ENCODE results near the gene TNF. TPM values are rescaled to one million over a fixed set of nuclear protein-coding genes. Genes with fewer than 3 reads are reported as not detected.

TNF gene
- polyA plus RNA-seq, 3 donors, result 7.1 to 13.7 (median 9.6) TPM

DNA sequence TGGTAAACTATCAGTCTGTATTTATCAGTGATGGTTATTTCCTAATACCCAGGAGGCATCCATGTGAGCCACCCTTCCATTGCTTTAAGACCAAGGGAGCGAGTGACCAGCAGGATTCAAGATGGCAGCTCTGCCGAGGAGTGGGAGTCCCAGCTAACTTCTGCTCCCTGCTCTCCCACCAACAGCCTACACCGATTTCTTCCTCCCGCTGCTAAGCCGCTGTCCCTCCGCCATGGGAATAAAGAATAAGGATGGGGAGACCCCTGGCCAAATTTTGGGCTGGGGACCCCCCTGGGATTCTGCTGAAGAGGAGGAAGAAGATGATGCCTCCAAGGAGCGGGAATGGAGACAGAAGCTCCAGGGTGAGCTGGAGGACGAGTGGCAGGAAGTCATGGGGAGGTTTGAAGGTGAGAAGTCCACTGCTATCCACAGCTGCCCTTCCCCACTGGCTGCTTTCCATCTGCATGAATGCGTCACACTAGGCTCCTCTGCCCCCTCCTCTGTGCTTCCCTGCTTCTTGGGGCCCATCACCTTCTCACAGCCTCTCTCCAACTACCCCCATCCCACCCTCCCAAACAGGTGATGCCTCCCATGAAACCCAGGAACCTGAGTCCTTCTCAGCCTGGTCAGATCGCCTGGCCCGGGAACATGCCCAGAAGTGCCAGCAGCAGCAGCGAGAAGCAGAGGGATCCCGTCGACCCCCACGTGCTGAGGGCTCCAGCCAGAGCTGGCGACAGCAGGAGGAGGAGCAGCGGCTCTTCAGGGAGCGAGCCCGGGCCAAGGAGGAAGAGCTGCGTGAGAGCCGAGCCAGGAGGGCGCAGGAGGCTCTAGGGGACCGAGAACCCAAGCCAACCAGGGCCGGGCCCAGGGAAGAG lies 17.7 kb upstream of the TNF start:
- 23% methylated on average over 17 of the region's 24 CpGs for WGBS (ENCODE audit: insufficient coverage)
- DNase-seq, result peak in 2 of 3 donors; percentile 29 to 49
- intact Hi-C loops (cut with micrococcal nuclease), result loop anchor here in 1 of 2 donors (2.0 kb wide), 1 partner anchor 29 kb away; the partner anchor contains the start of gene LST1

DNA sequence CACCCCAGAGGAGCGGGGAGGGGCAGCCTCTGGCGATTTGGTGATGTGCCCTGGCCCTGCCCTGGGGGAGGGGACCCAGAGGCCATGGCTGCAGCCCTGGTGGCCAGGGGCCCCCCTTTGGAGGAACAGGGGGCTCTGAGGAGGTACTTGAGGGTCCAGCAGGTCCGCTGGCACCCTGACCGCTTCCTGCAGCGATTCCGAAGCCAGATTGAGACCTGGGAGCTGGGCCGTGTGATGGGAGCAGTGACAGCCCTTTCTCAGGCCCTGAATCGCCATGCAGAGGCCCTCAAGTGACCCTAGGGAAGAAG lies 17.1 kb upstream of the TNF start:
- H3K4me1 ChIP-seq (ENCODE audit: control insufficient read depth in 1 of 2, insufficient read depth in 2 of 2, low read length in 2 of 2), result peaks cover 76% of the 10 kb centered on the region in 2 donors
- Mint-ChIP-seq H3K27me3 (ENCODE audit: low read depth in 3 of 3) (peaks cover 0 to 2% (median 0%) of the 10 kb centered on the region in 3 donors), H3K4me1 (peaks cover 73% of the 10 kb centered on the region), H3K9me3 (no peaks in the 10 kb centered on the region), H3K36me3 (peaks cover 15 to 31% of the 10 kb centered on the region in 2 donors), H3K4me3 (peak overlapping the region; percentile 79 to 81), H3K27ac (peak overlapping the region; percentile 91 to 98 (median 94))
- no peaks in the 10 kb centered on the region for H4K20me1 ChIP-seq (ENCODE audit: insufficient read depth, low read length)
- 67% methylated on average over 7 of the region's 8 CpGs for WGBS (ENCODE audit: insufficient coverage)
- H3K9ac ChIP-seq (ENCODE audit: insufficient read depth, low read length, poor library complexity, severe bottlenecking), result peak overlapping the region; percentile 75
- H3K4me3 ChIP-seq (replicated peaks in 1 of 3; ENCODE audit: low read depth in 2 of 3, low read length in 3 of 3), result peak overlapping the region in 2 of 3 experiments; percentile 12 to 66
- H3K4me2 ChIP-seq (replicated peaks; ENCODE audit: extremely low read depth, low read length, poor library complexity, severe bottlenecking), result peak overlapping the region; percentile 78
- no peak for DNase-seq
- H3K27ac ChIP-seq (ENCODE audit: low read depth in 1 of 2, low read length in 2 of 2), result peak overlapping the region; percentile 96 to 98
- no peaks in the 10 kb centered on the region for H3K27me3 ChIP-seq (ENCODE audit: control insufficient read depth in 2 of 2, insufficient read depth in 2 of 2, low read length in 2 of 2)
- H3K79me2 ChIP-seq (ENCODE audit: insufficient read depth, low read length), result peaks cover 17% of the 10 kb centered on the region
- no peaks in the 10 kb centered on the region for H3K9me3 ChIP-seq (replicated peaks in 1 of 2; ENCODE audit: control insufficient read depth in 1 of 2, insufficient read depth in 1 of 2, low read length in 2 of 2)
- intact Hi-C loops (cut with micrococcal nuclease), result loop anchor here in 1 of 2 donors (2.0 kb wide), 1 partner anchor 29 kb away; the partner anchor contains the start of gene LST1
- H2AFZ ChIP-seq (ENCODE audit: insufficient read depth, low read depth, low read length, poor library complexity, severe bottlenecking), result peak overlapping the region; percentile 29
- TF ChIP-seq, protein P1, sequence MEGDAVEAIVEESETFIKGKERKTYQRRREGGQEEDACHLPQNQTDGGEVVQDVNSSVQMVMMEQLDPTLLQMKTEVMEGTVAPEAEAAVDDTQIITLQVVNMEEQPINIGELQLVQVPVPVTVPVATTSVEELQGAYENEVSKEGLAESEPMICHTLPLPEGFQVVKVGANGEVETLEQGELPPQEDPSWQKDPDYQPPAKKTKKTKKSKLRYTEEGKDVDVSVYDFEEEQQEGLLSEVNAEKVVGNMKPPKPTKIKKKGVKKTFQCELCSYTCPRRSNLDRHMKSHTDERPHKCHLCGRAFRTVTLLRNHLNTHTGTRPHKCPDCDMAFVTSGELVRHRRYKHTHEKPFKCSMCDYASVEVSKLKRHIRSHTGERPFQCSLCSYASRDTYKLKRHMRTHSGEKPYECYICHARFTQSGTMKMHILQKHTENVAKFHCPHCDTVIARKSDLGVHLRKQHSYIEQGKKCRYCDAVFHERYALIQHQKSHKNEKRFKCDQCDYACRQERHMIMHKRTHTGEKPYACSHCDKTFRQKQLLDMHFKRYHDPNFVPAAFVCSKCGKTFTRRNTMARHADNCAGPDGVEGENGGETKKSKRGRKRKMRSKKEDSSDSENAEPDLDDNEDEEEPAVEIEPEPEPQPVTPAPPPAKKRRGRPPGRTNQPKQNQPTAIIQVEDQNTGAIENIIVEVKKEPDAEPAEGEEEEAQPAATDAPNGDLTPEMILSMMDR (IDR thresholded peaks at IDR 0.05), result no peak
- no peaks in the 10 kb centered on the region for H3K36me3 ChIP-seq (replicated peaks in 1 of 2; ENCODE audit: control insufficient read depth in 1 of 2, insufficient read depth in 2 of 2, low read length in 2 of 2)

More for the DNA sequence above, 17.7 kb upstream of the TNF start:
- H3K36me3 Mint-ChIP-seq, result peaks cover 15 to 31% of the 10 kb centered on the region in 2 donors
- H3K4me1 Mint-ChIP-seq, result peaks cover 72% of the 10 kb centered on the region
- Histone ChIP-seq H3K4me2 (replicated peaks; ENCODE audit: extremely low read depth, low read length, poor library complexity, severe bottlenecking) (peak overlapping the region; percentile 78), H3K4me1 (ENCODE audit: control insufficient read depth in 1 of 2, insufficient read depth in 2 of 2, low read length in 2 of 2) (peaks cover 76% of the 10 kb centered on the region in 2 donors), H3K27me3 (ENCODE audit: control insufficient read depth in 2 of 2, insufficient read depth in 2 of 2, low read length in 2 of 2) (no peaks in the 10 kb centered on the region), H3K9ac (ENCODE audit: insufficient read depth, low read length, poor library complexity, severe bottlenecking) (peak overlapping the region; percentile 75), H2AFZ (ENCODE audit: insufficient read depth, low read depth, low read length, poor library complexity, severe bottlenecking) (peak overlapping the region; percentile 29), H3K9me3 (replicated peaks in 1 of 2; ENCODE audit: control insufficient read depth in 1 of 2, insufficient read depth in 1 of 2, low read length in 2 of 2) (no peaks in the 10 kb centered on the region), H3K27ac (ENCODE audit: low read depth in 1 of 2, low read length in 2 of 2) (peak overlapping the region; percentile 96 to 98), H3K36me3 (replicated peaks in 1 of 2; ENCODE audit: control insufficient read depth in 1 of 2, insufficient read depth in 2 of 2, low read length in 2 of 2) (no peaks in the 10 kb centered on the region), H3K4me3 (replicated peaks in 1 of 3; ENCODE audit: low read depth in 2 of 3, low read length in 3 of 3) (peak overlapping the region in 2 of 3 experiments; percentile 12 to 66), H4K20me1 (ENCODE audit: insufficient read depth, low read length) (no peaks in the 10 kb centered on the region), H3K79me2 (ENCODE audit: insufficient read depth, low read length) (peaks cover 20% of the 10 kb centered on the region)
- TF ChIP-seq, protein P1 (IDR thresholded peaks at IDR 0.05), result no peak
- H3K27me3 Mint-ChIP-seq (ENCODE audit: low read depth in 3 of 3), result peaks cover 0 to 2% (median 0%) of the 10 kb centered on the region in 3 donors
- peak overlapping the region; percentile 79 to 81 for H3K4me3 Mint-ChIP-seq
- H3K9me3 Mint-ChIP-seq, result no peaks in the 10 kb centered on the region
- peak overlapping the region; percentile 91 to 98 (median 94) for H3K27ac Mint-ChIP-seq
